ENCODE results near the gene SLC30A9. TPM values are rescaled to one million over a fixed set of nuclear protein-coding genes. Genes with fewer than 3 reads are reported as not detected.

Gene SLC30A9
- total and polyA plus RNA-seq, 10 donors = 7.1 to 54.4 (median 33.9) TPM

GRCh38 chr4:42015438-42015837, 25.1 kb downstream of the SLC30A9 start:
- TF ChIP-seq POLR2AphosphoS5 (IDR thresholded peaks at IDR 0.05) (no peak), CTCF (IDR thresholded peaks at IDR 0.05 in 8 of 11, conservative IDR thresholded peaks at IDR 0.05 in 3 of 11) (no peak), POLR2A (IDR thresholded peaks at IDR 0.05) (no peak)
- Histone ChIP-seq H3K27me3 (replicated peaks in 1 of 7) (no peaks in the 10 kb centered on the region), H3K36me3 (peaks cover 0 to 40% (median 11%) of the 10 kb centered on the region in 6 donors), H3K9me3 (no peaks in the 10 kb centered on the region), H3K4me1 (no peaks in the 10 kb centered on the region), H3K4me3 (no peak overlapping the region), H3K27ac (no peak overlapping the region)
- intact Hi-C loops (cut with DNase I; ENCODE audit: low total_unique reads) = no loop called here
- DNase-seq = no peak
- WGBS, 5 donors = 84 to 92% (median 91%) methylated on average over 2 of the region's 2 CpGs

DNA sequence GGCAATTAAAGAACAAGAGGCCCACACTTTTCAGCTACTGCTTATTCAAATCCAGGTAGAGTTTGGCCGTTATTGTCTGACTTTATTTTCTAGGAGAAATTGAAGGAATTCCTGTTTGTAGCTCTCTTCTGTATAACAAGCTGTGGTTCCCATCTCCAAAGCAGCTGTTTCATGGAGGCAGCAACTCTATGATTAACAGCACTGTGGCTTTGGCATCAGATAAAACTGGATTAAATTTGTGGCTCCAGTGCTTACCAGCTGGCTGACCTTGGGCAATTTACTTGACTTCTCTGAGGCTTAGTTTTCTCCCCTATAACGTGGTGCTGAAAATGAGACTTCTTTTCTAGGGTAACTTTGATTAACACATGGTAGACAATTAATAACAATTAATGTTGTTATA, 28.1 kb downstream of the SLC30A9 start:
- Histone ChIP-seq H3K27me3 (replicated peaks in 1 of 7) (no peaks in the 10 kb centered on the region), H3K4me3 (no peak overlapping the region), H3K27ac (no peak overlapping the region), H3K9me3 (no peaks in the 10 kb centered on the region), H3K36me3 (peaks cover 0 to 53% (median 28%) of the 10 kb centered on the region in 6 donors), H3K4me1 (no peaks in the 10 kb centered on the region)
- no peak for DNase-seq
- 89 to 99% (median 93%) methylated on average over 2 of the region's 2 CpGs for WGBS, 5 donors
- intact Hi-C loops (cut with DNase I; ENCODE audit: low total_unique reads) = no loop called here
- TF ChIP-seq CTCF (IDR thresholded peaks at IDR 0.05 in 8 of 11, conservative IDR thresholded peaks at IDR 0.05 in 3 of 11) (no peak), POLR2A (IDR thresholded peaks at IDR 0.05) (no peak), POLR2AphosphoS5 (IDR thresholded peaks at IDR 0.05) (no peak)

- TF ChIP-seq POLR2A (IDR thresholded peaks at IDR 0.05) (no peak), POLR2AphosphoS5 (IDR thresholded peaks at IDR 0.05) (no peak), CTCF (IDR thresholded peaks at IDR 0.05 in 8 of 11, conservative IDR thresholded peaks at IDR 0.05 in 3 of 11) (no peak)
- no peak overlapping the region for H3K4me3 ChIP-seq
- 68 to 91% (median 84%) methylated on average over 1 of the region's 1 CpG for WGBS, 5 donors
- intact Hi-C loops (cut with DNase I; ENCODE audit: low total_unique reads) = no loop called here
- no peak for DNase-seq
- no peak overlapping the region for H3K27ac ChIP-seq
- no peaks in the 10 kb centered on the region for H3K9me3 ChIP-seq
- no peaks in the 10 kb centered on the region for H3K27me3 ChIP-seq (replicated peaks in 1 of 7)
- H3K36me3 ChIP-seq = peaks cover 0 to 63% (median 22%) of the 10 kb centered on the region in 6 donors
- H3K4me1 ChIP-seq = no peaks in the 10 kb centered on the region
Measured at GRCh38 chr4:42048394-42048793, 58.1 kb downstream of the SLC30A9 start.

DNA sequence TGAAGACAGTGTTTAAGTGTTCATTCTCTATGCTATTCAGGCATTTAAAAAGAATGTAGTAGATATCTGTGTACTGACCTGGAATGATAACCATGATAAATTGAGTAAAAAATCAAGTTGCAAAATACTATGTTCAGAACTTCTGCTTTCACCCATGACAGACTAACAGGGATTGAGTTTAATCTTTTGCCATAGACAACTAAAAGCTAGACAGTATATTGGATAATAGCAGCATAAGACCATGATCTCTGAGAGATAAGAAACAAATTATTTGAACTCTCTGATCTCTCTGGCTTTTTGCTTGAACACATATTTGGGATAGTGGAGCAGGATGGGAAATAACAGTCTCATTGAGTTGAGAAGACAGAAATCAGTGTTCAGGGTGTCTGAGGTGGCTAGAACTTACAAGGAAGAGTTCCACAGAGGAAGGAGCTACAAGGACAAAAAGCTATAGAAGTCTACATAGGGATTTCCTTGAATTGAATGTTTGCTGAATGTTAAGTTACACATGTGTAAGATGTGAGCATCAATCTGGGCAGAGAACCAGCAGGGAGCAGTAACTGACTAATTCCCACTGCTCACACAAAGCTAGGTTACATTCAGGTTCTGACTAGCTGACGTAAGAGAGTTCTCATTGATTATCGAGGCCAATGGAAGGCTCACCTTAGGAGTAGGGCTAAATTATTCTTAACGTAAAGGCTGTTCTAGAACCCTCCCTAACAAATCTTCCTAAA, 60.4 kb downstream of the SLC30A9 start:
- Histone ChIP-seq H3K4me1 (no peaks in the 10 kb centered on the region), H3K4me3 (no peak overlapping the region), H3K36me3 (peaks cover 0 to 79% (median 28%) of the 10 kb centered on the region in 6 donors), H3K9me3 (no peaks in the 10 kb centered on the region), H3K27me3 (replicated peaks in 1 of 7) (no peaks in the 10 kb centered on the region), H3K27ac (no peak overlapping the region)
- no peak for TF ChIP-seq POLR2AphosphoS5 (IDR thresholded peaks at IDR 0.05)
- no peak for TF ChIP-seq CTCF (IDR thresholded peaks at IDR 0.05 in 8 of 11, conservative IDR thresholded peaks at IDR 0.05 in 3 of 11)
- TF ChIP-seq POLR2A (IDR thresholded peaks at IDR 0.05) = no peak
- no peak for DNase-seq
- intact Hi-C loops (cut with DNase I; ENCODE audit: low total_unique reads) = no loop called here
- WGBS, 5 donors = 89 to 99% (median 97%) methylated on average over 3 of the region's 3 CpGs

Measured in spleen (tissue), 11 donors.